Left colon (tissue), 2 donors: ENCODE data around the gene WDR4. TPM values are rescaled to one million over a fixed set of nuclear protein-coding genes. Genes with fewer than 3 reads are reported as not detected.
A peak's percentile ranks its signal among the peaks of the same experiment; 100 is the strongest.
"Not testable (repeated sequence)": the region's sequence is repeated elsewhere in the genome, so short reads cannot be mapped to it uniquely, and the experiment has no call there.

Experiments used
- ATAC-seq: fragments of 200-7000 bp; cut with Tn5 transposase; one replicate; pipeline ENCODE4 v1.9.1; 2020; ENCODE audit warnings: mild to moderate bottlenecking, moderate library complexity
- DNase-seq, 2 donors: peaks; one replicate each; pipeline ENCODE4 v3.0.0-alpha.2; 2020
- intact Hi-C, 2 donors: fragments of 100-400 bp; cut with DNase I in 1 of 2; cut with micrococcal nuclease in 1 of 2; formaldehyde crosslinking; loops; one replicate each; pipeline versions ENCODE4 v1.11.2 to v1.14.0; 2022; cut with DNase I, micrococcal nuclease
- total RNA-seq, 2 donors: library from RNA; stranded (reverse); fragmentation: NEBNext Ultra II Directional; extraction: Animal tissue kit (Norgen Biotek cat#: 25700); gene quantifications; one replicate each; pipeline ENCODE4 v1.2.1, GENCODE V29; 2021
- donor health status: DM: no; HTN: no; CAD: no.
- donor health status: DM: yes; HTN: yes; CAD: no.

WDR4 gene
- total RNA-seq, 2 donors from 2014 or later, result 10.5 to 21.5 TPM

- intact Hi-C loops, result no loop called here
- ATAC-seq, result peak; percentile 26
These were observed 13.2 kb upstream of the WDR4 start for GRCh38 chr21:42892582-42892930.

GRCh38 chr21:42887326-42887725 is 8.0 kb upstream of the WDR4 start:
- ATAC-seq (no peak), DNase-seq (no peak)
- intact Hi-C loops, result no loop called here

More at GRCh38 chr21:42892582-42892930, 13.2 kb upstream of the WDR4 start:
- DNase-seq, result no peak

GRCh38 chr21:42883921-42884320 is 4.6 kb upstream of the WDR4 start:
- DNase-seq (no peak), ATAC-seq (no peak)
- intact Hi-C loops, result no loop called here

- DNase-seq (no peak), ATAC-seq (no peak)
- intact Hi-C loops, result no loop called here
These were observed 1.0 kb upstream of the WDR4 start for GRCh38 chr21:42880352-42880751.

- intact Hi-C loops, result no loop called here
- ATAC-seq, result peak; percentile 54
- no peak for DNase-seq
These were observed 704 bp downstream of the WDR4 start for GRCh38 chr21:42878678-42878992.

GRCh38 chr21:42875811-42876210 is 3.5 kb downstream of the WDR4 start:
- intact Hi-C loops, ATAC-seq: not testable (repeated sequence)

GRCh38 chr21:42873096-42873495 is 6.2 kb downstream of the WDR4 start:
- intact Hi-C loops, result no loop called here
- ATAC-seq (no peak), DNase-seq (no peak)

More at GRCh38 chr21:42875811-42876210, 3.5 kb downstream of the WDR4 start:
- not testable (repeated sequence) for DNase-seq

GRCh38 chr21:42868196-42868595 is 11.1 kb downstream of the WDR4 start:
- DNase-seq, result no peak
- no peak for ATAC-seq
- intact Hi-C loops, result no loop called here

GRCh38 chr21:42865776-42866160 is 13.6 kb downstream of the WDR4 start:
- no peak for DNase-seq
- ATAC-seq, result no peak
- intact Hi-C loops, result no loop called here

GRCh38 chr21:42864815-42865775 is 14.2 kb downstream of the WDR4 start:
- no peak for ATAC-seq
- no peak for DNase-seq
- intact Hi-C loops, result no loop called here

GRCh38 chr21:42864286-42864685 is 15.1 kb downstream of the WDR4 start:
- intact Hi-C loops, result no loop called here
- no peak for ATAC-seq
- DNase-seq, result no peak

GRCh38 chr21:42863504-42863870 is 15.9 kb downstream of the WDR4 start:
- intact Hi-C loops, result no loop called here
- DNase-seq (no peak), ATAC-seq (no peak)

GRCh38 chr21:42862774-42863503 is 16.4 kb downstream of the WDR4 start:
- intact Hi-C loops, result no loop called here
- no peak for DNase-seq
- peak; percentile 37 for ATAC-seq

- intact Hi-C loops, result no loop called here
- no peak for ATAC-seq
- DNase-seq, result no peak
These were observed 17.4 kb downstream of the WDR4 start for GRCh38 chr21:42861848-42862400.

- intact Hi-C loops, result no loop called here
- no peak for DNase-seq
- no peak for ATAC-seq
These were observed 18.0 kb downstream of the WDR4 start for GRCh38 chr21:42861311-42861847.

- no peak for DNase-seq
- ATAC-seq, result no peak
- intact Hi-C loops, result no loop called here
These were observed 19.0 kb downstream of the WDR4 start for GRCh38 chr21:42860345-42860744.

- intact Hi-C loops, result no loop called here
- ATAC-seq, result no peak
- DNase-seq, result no peak
These were observed 19.5 kb downstream of the WDR4 start for GRCh38 chr21:42859891-42860230.

- no peak for DNase-seq
- intact Hi-C loops, result no loop called here
- no peak for ATAC-seq
These were observed 20.1 kb downstream of the WDR4 start for GRCh38 chr21:42858957-42859890.
